Endothelial cell of umbilical vein (primary cell): Measurements from ENCODE around the gene FKBP14. TPM values are rescaled to one million over a fixed set of nuclear protein-coding genes. Genes with fewer than 3 reads are reported as not detected.

Experiments used
- BruUV-seq: library from RNA; stranded (reverse); fragments of 400-500 nt; replicated peaks from 2 replicates; lab custom pipeline; 2021; lab: Mats Ljungman, UMichigan
- CTCF ChIA-PET: fragments of 300-600, 350-600 bp; sonication (Branson Sonifier 250); formaldehyde crosslinking; loops from one replicate; lab custom pipeline; 2021; ENCODE audit warnings: antibody characterized with exemption, inconsistent platforms; lab: Charles Lee
- POLR2A ChIA-PET: fragments of 300-600, 350-600 bp; sonication (Branson Sonifier 250); formaldehyde crosslinking; loops from one replicate; lab custom pipeline; 2021; ENCODE audit warnings: antibody characterized with exemption, inconsistent platforms; lab: Charles Lee
- DNase-seq: peaks from one replicate; pipeline ENCODE4 v3.0.0-alpha.2; 2011; ENCODE audit warnings: low read depth, low spot score
- FAIRE-seq: peaks from 2 replicates; lab custom pipeline; 2011; peaks lifted over from hg19 to GRCh38; lab: Jason Lieb, UNC
- H2AFZ ChIP-seq: 2 replicates; pipeline ENCODE4 v1.6.0; 2012; ENCODE audit warnings: low read depth, low read length, control low read depth, inconsistent platforms
- H3K27ac ChIP-seq: 2 replicates; pipeline ENCODE4 v1.5.1; 2011; ENCODE audit warnings: low read depth, mild to moderate bottlenecking, control low read depth, low read length, moderate library complexity; ENCODE audit not compliant: insufficient read depth
- H3K27me3 ChIP-seq, 2 experiments: 2 replicates each; pipeline versions ENCODE4 v1.6.0 to v1.6.1; 2011; ENCODE audit warnings: low read length in 2 of 2, mixed read lengths in 1 of 2; ENCODE audit not compliant: control insufficient read depth in 2 of 2, insufficient read depth in 2 of 2
- H3K36me3 ChIP-seq, 2 experiments: 2 replicates in 1 of 2; 3 replicates in 1 of 2; pipeline ENCODE4 v1.5.1; 2011; ENCODE audit warnings: low read length in 2 of 2, mild to moderate bottlenecking in 1 of 2, moderate library complexity in 1 of 2; ENCODE audit not compliant: control insufficient read depth in 2 of 2, insufficient read depth in 2 of 2; ENCODE audit errors: extremely low read depth in 1 of 2
- H3K4me1 ChIP-seq: 3 replicates; pipeline ENCODE4 v1.5.1; 2011; ENCODE audit warnings: mild to moderate bottlenecking, low read length; ENCODE audit not compliant: control insufficient read depth, insufficient read depth; ENCODE audit errors: extremely low read depth
- H3K4me2 ChIP-seq: 2 replicates; pipeline ENCODE4 v1.6.1; 2011; ENCODE audit warnings: low read length, control low read depth, mixed read lengths; ENCODE audit not compliant: insufficient read depth
- H3K4me3 ChIP-seq, 3 experiments: fragments of 200-600 bp in 1 of 3; sonication (generic), shearing (Covaris generic) in 1 of 3; replicated peaks in 1 of 3; 2 replicates each; pipeline ENCODE4 v1.5.1; 2011 to 2016; ENCODE audit warnings: control low read depth in 3 of 3, low read length in 3 of 3, mild to moderate bottlenecking in 2 of 3, inconsistent platforms in 1 of 3, low read depth in 1 of 3, moderate library complexity in 1 of 3; ENCODE audit not compliant: insufficient read depth in 1 of 3
- H3K79me2 ChIP-seq: 2 replicates; pipeline ENCODE4 v1.6.0; 2012; ENCODE audit warnings: low read length, inconsistent platforms; ENCODE audit not compliant: control insufficient read depth, insufficient read depth
- H3K9ac ChIP-seq: replicated peaks from 2 replicates; pipeline ENCODE3; 2011; ENCODE audit warnings: low read length, control low read depth; ENCODE audit not compliant: insufficient read depth; ENCODE audit errors: extremely low read depth
- H3K9me1 ChIP-seq: replicated peaks from 3 replicates; pipeline ENCODE4 v1.6.0; 2011; ENCODE audit warnings: mild to moderate bottlenecking, low read length; ENCODE audit not compliant: control insufficient read depth, insufficient read depth; ENCODE audit errors: extremely low read depth
- H3K9me3 ChIP-seq: replicated peaks from 2 replicates; pipeline ENCODE4 v1.5.1; 2012; ENCODE audit warnings: low read length, inconsistent platforms; ENCODE audit not compliant: control insufficient read depth, insufficient read depth
- H4K20me1 ChIP-seq: replicated peaks from 2 replicates; pipeline ENCODE3; 2011; ENCODE audit warnings: mild to moderate bottlenecking, low read length; ENCODE audit not compliant: control insufficient read depth, insufficient read depth; ENCODE audit errors: extremely low read depth
- EZH2 ChIP-seq: IDR thresholded peaks from 2 replicates; pipeline ENCODE4 v1.6.1; 2012; ENCODE audit warnings: borderline replicate concordance, low read depth, mild to moderate bottlenecking, moderate library complexity, low read length, inconsistent platforms; ENCODE audit not compliant: severe bottlenecking
- FOS ChIP-seq: IDR thresholded peaks from 2 replicates; pipeline ENCODE4 v1.6.1; 2011; ENCODE audit warnings: mild to moderate bottlenecking, low read length, moderate library complexity, borderline replicate concordance; ENCODE audit not compliant: insufficient read depth
- GATA2 ChIP-seq: IDR thresholded peaks from 2 replicates; pipeline ENCODE4 v1.7.0; 2011; ENCODE audit warnings: low read depth, mild to moderate bottlenecking, moderate library complexity, mixed read lengths, low read length; ENCODE audit not compliant: insufficient read length, insufficient read depth
- JUN ChIP-seq: IDR thresholded peaks from 2 replicates; pipeline ENCODE4 v1.6.1; 2011; ENCODE audit warnings: borderline replicate concordance, low read depth; ENCODE audit not compliant: insufficient read length, insufficient read depth
- MYC ChIP-seq: IDR thresholded peaks from one replicate; pipeline ENCODE4 v1.6.1; 2011; ENCODE audit warnings: mild to moderate bottlenecking, low read depth, low read length
- POLR2A ChIP-seq: IDR thresholded peaks from 2 replicates; pipeline ENCODE4 v1.6.1; 2012; ENCODE audit warnings: low read depth, mild to moderate bottlenecking, control low read depth, low read length
- POLR2AphosphoS5 ChIP-seq: IDR thresholded peaks from 2 replicates; pipeline ENCODE4 v1.6.1; 2012; ENCODE audit warnings: low read depth, mild to moderate bottlenecking, control low read depth, low read length, moderate library complexity; ENCODE audit not compliant: insufficient read depth
- dilution Hi-C: fragments of 300-500 bp; cut with MboI; formaldehyde crosslinking; loops from one replicate; pipeline ENCODE4 v1.15.0; 2019; ENCODE audit warnings: low sequenced_read_pairs; ENCODE audit not compliant: extremely low pct_ligation_motif_present
- intact Hi-C: fragments of 100-400 bp; cut with micrococcal nuclease; formaldehyde crosslinking; loops from one replicate; pipeline ENCODE4 v1.10.0; 2022
- polyA plus RNA-seq, 4 experiments: library from polyadenylated mRNA; depleted of rRNA in 3 of 4; stranded (reverse) in 3 of 4; unstranded in 1 of 4; fragments of >200 nt; gene quantifications; 2 replicates each; pipeline versions ENCODE4 v1.2.1 to v1.2.3, GENCODE V29; 2011 to 2012; ENCODE audit warnings: missing spikeins in 1 of 4
- total RNA-seq: library from RNA; stranded (reverse); gene quantifications from 2 replicates; pipeline ENCODE4 v1.2.3, GENCODE V29; 2021

Gene FKBP14
- total and polyA plus RNA-seq, 2 donors (not counting 3 experiments of a cell fraction or from before 2014, with no cell fraction given): 9.8 to 37.4 TPM

- H3K4me1 ChIP-seq: peaks cover 22% of the 10 kb centered on the region
- H3K27me3 ChIP-seq: no peaks in the 10 kb centered on the region
- no peaks in the 10 kb centered on the region for H4K20me1 ChIP-seq
- intact Hi-C loops (loop anchor here (1.0 to 2.0 kb wide), 3 partner anchors 38 to 74 kb away; partner anchors contain the start of gene FKBP14), dilution Hi-C loops (no loop called here)
- no peaks in the 10 kb centered on the region for H3K9me1 ChIP-seq
- H3K4me2 ChIP-seq: peak overlapping the region; percentile 90
- POLR2A ChIA-PET: no interaction called here
- no peaks in the 10 kb centered on the region for H3K36me3 ChIP-seq
- DNase-seq (peak; percentile 47), FAIRE-seq (no peak)
- TF ChIP-seq POLR2A (no peak), POLR2AphosphoS5 (peak; percentile 9)
- peak overlapping the region; percentile 93 for H3K27ac ChIP-seq
- peak overlapping the region; percentile 35 for H2AFZ ChIP-seq
- H3K9ac ChIP-seq: peak overlapping the region; percentile 87
- peak overlapping the region; percentile 65 to 88 (median 87) for H3K4me3 ChIP-seq
- peaks cover 48% of the 10 kb centered on the region for H3K79me2 ChIP-seq
- no peaks in the 10 kb centered on the region for H3K9me3 ChIP-seq
- no TSS peak for BruUV-seq
- CTCF ChIA-PET: interaction anchor here (0.6 to 2.0 kb wide), 3 partner anchors 11 to 73 kb away, joined by 3 to 8 read pairs (median 3); no protein-coding TSS in a partner anchor
These were observed 37.9 kb downstream of the FKBP14 start for GRCh38 chr7:29988424-29989256.

DNA sequence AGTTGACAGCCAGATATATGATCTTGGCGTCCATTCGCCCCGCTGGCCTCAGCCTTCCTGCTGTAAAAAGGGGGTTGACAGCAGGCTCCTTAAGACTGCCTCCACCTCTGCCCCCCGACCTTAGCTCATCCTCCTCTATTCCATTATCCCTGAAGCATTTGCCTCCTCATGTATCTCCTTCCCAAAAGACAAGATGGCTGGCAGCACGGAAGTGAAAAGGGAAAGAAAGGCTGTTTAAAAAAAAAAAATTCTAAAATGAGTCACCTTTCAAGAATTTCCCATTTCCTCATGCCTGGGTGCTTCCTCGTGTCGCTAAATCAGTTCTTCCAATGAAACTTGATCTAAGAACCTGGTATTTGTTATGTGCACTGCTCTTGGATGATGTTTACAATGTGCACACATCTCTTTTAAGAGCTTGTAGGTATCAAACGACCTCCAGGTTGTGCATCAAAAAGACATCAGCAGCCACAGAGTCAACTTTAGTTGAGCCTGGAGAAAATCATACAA lies 38.6 kb downstream of the FKBP14 start:
- no peaks in the 10 kb centered on the region for H3K27me3 ChIP-seq
- TF ChIP-seq EZH2: no peak
- TF ChIP-seq FOS: peak; percentile 78
- TF ChIP-seq JUN: peak; percentile 91
- TF ChIP-seq MYC: no peak
- no peak for TF ChIP-seq GATA2
- peak; percentile 31 for TF ChIP-seq POLR2AphosphoS5
- no peak for TF ChIP-seq POLR2A
- H3K9ac ChIP-seq: peak overlapping the region; percentile 87
- H3K9me3 ChIP-seq: no peaks in the 10 kb centered on the region
- intact Hi-C loops: loop anchor here (1.0 to 2.0 kb wide), 2 partner anchors 38 to 39 kb away; partner anchors contain the start of gene FKBP14
- peak; percentile 71 for DNase-seq
- peak overlapping the region in 2 of 3 experiments; percentile 65 to 88 for H3K4me3 ChIP-seq
- H4K20me1 ChIP-seq: no peaks in the 10 kb centered on the region
- dilution Hi-C loops: no loop called here
- no peaks in the 10 kb centered on the region for H3K36me3 ChIP-seq
- H2AFZ ChIP-seq: peak overlapping the region; percentile 80
- H3K79me2 ChIP-seq: peaks cover 51% of the 10 kb centered on the region
- peak overlapping the region; percentile 93 for H3K27ac ChIP-seq
- peaks cover 22% of the 10 kb centered on the region for H3K4me1 ChIP-seq
- H3K4me2 ChIP-seq: peak overlapping the region; percentile 90
- H3K9me1 ChIP-seq: no peaks in the 10 kb centered on the region
- CTCF ChIA-PET: interaction anchor here (0.6 to 2.0 kb wide), 4 partner anchors 11 to 87 kb away, joined by 3 to 8 read pairs (median 4); no protein-coding TSS in a partner anchor
- POLR2A ChIA-PET: no interaction called here
- FAIRE-seq: peak; percentile 89
- BruUV-seq: no TSS peak
